Calu3 (cell line): ENCODE data around the gene MSLN. TPM values are rescaled to one million over a fixed set of nuclear protein-coding genes. Genes with fewer than 3 reads are reported as not detected.

ENCODE experiments used
- BruUV-seq: library from RNA; stranded (reverse); fragments of 400-500 nt; replicated peaks from 2 replicates; lab custom pipeline; 2021; lab: Mats Ljungman, UMichigan
- CTCF ChIA-PET: fragments of 300-600 bp; sonication (Branson Sonifier 250); formaldehyde crosslinking; loops from one replicate; lab custom pipeline; 2022; ENCODE audit warnings: antibody characterized with exemption; lab: Charles Lee
- DNase-seq: peaks from one replicate; pipeline ENCODE4 v3.0.0; 2022
- H3K27ac Mint-ChIP-seq: one replicate; pipeline ENCODE4 v1.8.0; 2022; ENCODE audit warnings: mixed read lengths; ENCODE audit not compliant: unreplicated experiment
- H3K27me3 Mint-ChIP-seq: one replicate; pipeline ENCODE4 v1.8.0; 2022; ENCODE audit warnings: mixed read lengths; ENCODE audit not compliant: unreplicated experiment
- H3K36me3 Mint-ChIP-seq: one replicate; pipeline ENCODE4 v1.8.0; 2022; ENCODE audit warnings: mild to moderate bottlenecking, moderate library complexity, mixed read lengths; ENCODE audit not compliant: insufficient read depth, unreplicated experiment
- H3K4me1 Mint-ChIP-seq: one replicate; pipeline ENCODE4 v1.8.0; 2022; ENCODE audit warnings: mild to moderate bottlenecking, low read depth, mixed read lengths; ENCODE audit not compliant: unreplicated experiment
- H3K4me3 Mint-ChIP-seq: one replicate; pipeline ENCODE4 v1.8.0; 2022; ENCODE audit warnings: mild to moderate bottlenecking, low read depth, moderate library complexity, mixed read lengths; ENCODE audit not compliant: unreplicated experiment
- H3K9me3 Mint-ChIP-seq: one replicate; pipeline ENCODE4 v1.8.0; 2022; ENCODE audit warnings: low read depth, mixed read lengths; ENCODE audit not compliant: unreplicated experiment
- intact Hi-C: fragments of 100-400 bp; cut with micrococcal nuclease; formaldehyde crosslinking; loops from one replicate; pipeline ENCODE4 v1.10.0; 2022; ENCODE audit not compliant: unreplicated experiment
- total RNA-seq: library from RNA; stranded (reverse); gene quantifications from 2 replicates; pipeline ENCODE4 v1.2.3, GENCODE V29; 2022
- TF ChIP-seq, protein P1 (sequence below): fragments of 200-600 bp; IDR thresholded peaks from one replicate; pipeline ENCODE4 v1.8.0; 2022; ENCODE audit warnings: antibody characterized with exemption; ENCODE audit not compliant: unreplicated experiment

The MSLN gene
- total RNA-seq, 1 experiment from 2014 or later, result 3.4 TPM

DNA sequence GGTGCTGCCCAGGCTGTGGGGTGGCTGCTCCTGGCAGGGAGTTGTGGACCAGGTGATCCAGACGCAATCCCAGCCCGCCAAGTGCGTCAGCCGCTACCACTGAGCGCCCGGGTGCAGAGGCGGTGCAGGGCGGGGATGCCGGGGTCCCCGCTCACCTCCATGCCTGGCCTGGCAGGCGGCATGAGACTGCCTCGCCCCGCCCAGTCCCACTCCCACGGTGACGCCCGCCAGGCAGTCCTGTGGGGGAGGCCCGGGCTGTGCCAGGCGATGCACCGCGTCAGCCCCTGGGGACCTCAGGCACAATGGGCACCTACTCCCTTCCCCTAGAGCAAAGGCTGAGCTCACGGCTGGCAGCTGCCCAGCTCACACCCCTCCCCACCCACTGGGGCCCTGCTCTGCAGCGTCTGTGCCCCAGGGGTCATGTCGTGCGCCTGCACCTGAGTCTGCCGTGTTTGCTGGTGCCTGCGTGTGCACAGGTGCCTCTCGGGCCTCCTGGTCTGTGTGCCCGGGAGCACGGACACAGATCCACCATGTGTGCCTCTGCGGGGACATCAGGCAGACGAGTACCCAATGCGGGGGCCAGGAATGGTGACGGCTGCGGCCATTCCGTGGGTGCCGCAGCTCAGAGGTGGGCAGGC lies 22.4 kb downstream of the MSLN start:
- Mint-ChIP-seq H3K9me3 (no peaks in the 10 kb centered on the region), H3K27ac (no peak overlapping the region), H3K36me3 (peaks cover 49% of the 10 kb centered on the region), H3K27me3 (no peaks in the 10 kb centered on the region), H3K4me1 (peaks cover 3% of the 10 kb centered on the region), H3K4me3 (peak overlapping the region; percentile 26)
- TF ChIP-seq, protein P1, sequence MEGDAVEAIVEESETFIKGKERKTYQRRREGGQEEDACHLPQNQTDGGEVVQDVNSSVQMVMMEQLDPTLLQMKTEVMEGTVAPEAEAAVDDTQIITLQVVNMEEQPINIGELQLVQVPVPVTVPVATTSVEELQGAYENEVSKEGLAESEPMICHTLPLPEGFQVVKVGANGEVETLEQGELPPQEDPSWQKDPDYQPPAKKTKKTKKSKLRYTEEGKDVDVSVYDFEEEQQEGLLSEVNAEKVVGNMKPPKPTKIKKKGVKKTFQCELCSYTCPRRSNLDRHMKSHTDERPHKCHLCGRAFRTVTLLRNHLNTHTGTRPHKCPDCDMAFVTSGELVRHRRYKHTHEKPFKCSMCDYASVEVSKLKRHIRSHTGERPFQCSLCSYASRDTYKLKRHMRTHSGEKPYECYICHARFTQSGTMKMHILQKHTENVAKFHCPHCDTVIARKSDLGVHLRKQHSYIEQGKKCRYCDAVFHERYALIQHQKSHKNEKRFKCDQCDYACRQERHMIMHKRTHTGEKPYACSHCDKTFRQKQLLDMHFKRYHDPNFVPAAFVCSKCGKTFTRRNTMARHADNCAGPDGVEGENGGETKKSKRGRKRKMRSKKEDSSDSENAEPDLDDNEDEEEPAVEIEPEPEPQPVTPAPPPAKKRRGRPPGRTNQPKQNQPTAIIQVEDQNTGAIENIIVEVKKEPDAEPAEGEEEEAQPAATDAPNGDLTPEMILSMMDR, result no peak
- BruUV-seq, result no TSS peak
- CTCF ChIA-PET, result interaction anchor here (0.6 to 1.7 kb wide), 2 partner anchors 22 to 70 kb away, joined by 3 to 4 read pairs; partner anchors contain the start of gene MSLN
- intact Hi-C loops, result no loop called here
- DNase-seq, result no peak

DNA sequence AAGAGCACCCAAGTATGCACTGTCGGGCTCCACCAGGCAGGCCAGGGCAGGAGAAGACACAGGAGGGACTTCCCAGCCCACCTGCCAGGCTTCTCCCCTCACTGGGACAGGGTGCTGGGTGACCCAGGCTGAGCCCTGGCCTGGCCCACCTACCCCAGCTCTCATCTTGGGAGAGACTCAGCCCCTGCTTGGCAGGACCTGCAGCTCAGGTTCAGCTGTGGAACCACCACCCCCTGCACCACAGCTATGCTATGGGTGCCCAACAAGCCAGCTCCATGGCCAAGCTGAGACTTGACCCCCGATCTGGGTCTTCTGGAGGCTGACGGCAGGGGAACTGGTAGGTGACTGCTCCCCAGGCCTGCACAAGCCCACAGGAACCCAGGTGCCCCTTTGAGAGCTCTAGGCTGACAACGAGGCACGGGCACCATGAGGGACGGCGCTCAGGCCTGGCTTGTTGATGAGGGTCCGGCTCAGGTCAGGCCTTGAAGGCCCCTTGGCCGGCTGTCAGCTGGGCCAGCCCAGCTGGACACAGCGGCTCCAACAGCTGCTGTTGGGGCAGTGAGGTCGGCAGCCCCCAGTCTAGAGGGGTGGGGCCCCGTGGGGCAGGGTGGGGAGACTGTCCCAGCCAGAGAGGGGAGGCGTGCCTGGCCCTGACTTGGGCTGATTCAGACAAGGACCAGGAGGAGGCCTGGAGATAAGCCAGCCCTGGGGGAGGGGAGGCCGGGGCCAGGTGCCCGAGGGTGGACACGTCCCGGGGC lies 23.0 kb downstream of the MSLN start:
- Mint-ChIP-seq H3K36me3 (peaks cover 56% of the 10 kb centered on the region), H3K27ac (no peak overlapping the region), H3K4me3 (peak overlapping the region; percentile 26), H3K4me1 (no peaks in the 10 kb centered on the region), H3K9me3 (no peaks in the 10 kb centered on the region), H3K27me3 (no peaks in the 10 kb centered on the region)
- DNase-seq, result no peak
- no TSS peak for BruUV-seq
- CTCF ChIA-PET, result interaction anchor here (0.6 to 1.7 kb wide), 3 partner anchors 23 to 71 kb away, joined by 3 to 4 read pairs (median 3); partner anchors contain the start of gene MSLN
- intact Hi-C loops, result no loop called here
- TF ChIP-seq, protein P1, result no peak

GRCh38 chr16:784431-784830 lies 23.9 kb downstream of the MSLN start:
- intact Hi-C loops, result no loop called here
- Mint-ChIP-seq H3K36me3 (peaks cover 65% of the 10 kb centered on the region), H3K9me3 (no peaks in the 10 kb centered on the region), H3K27ac (no peak overlapping the region), H3K4me1 (no peaks in the 10 kb centered on the region), H3K4me3 (no peak overlapping the region), H3K27me3 (no peaks in the 10 kb centered on the region)
- DNase-seq, result no peak
- CTCF ChIA-PET, result interaction anchor here (0.6 to 2.4 kb wide), 6 partner anchors 23 to 72 kb away, joined by 3 to 9 read pairs (median 4); partner anchors contain the start of gene MSLN
- TF ChIP-seq, protein P1, result no peak
- no TSS peak for BruUV-seq

GRCh38 chr16:785563-786535 lies 25.3 kb downstream of the MSLN start:
- H3K4me1 Mint-ChIP-seq, result no peaks in the 10 kb centered on the region
- CTCF ChIA-PET, result interaction anchor here (0.6 to 2.4 kb wide), 5 partner anchors 13 to 79 kb away, joined by 3 to 9 read pairs (median 4); no protein-coding TSS in a partner anchor
- H3K27ac Mint-ChIP-seq, result no peak overlapping the region
- TF ChIP-seq, protein P1, result peak; percentile 96
- H3K27me3 Mint-ChIP-seq, result no peaks in the 10 kb centered on the region
- peaks cover 78% of the 10 kb centered on the region for H3K36me3 Mint-ChIP-seq
- intact Hi-C loops, result loop anchor here (5.0 kb wide), 1 partner anchor 74 kb away; no protein-coding TSS in a partner anchor
- no peaks in the 10 kb centered on the region for H3K9me3 Mint-ChIP-seq
- peak overlapping the region; percentile 98 for H3K4me3 Mint-ChIP-seq
- no TSS peak for BruUV-seq
- peak; percentile 92 for DNase-seq
